A549 (cell line): Measurements from ENCODE around the gene NR2F2.

Source experiments
- CBX2 ChIP-seq: fragments of 200-600 bp; sonication (generic); IDR thresholded peaks from 2 replicates; pipeline ENCODE4 v1.6.1; 2016; ENCODE audit warnings: low read depth, mild to moderate bottlenecking, borderline replicate concordance
- FOSL2 ChIP-seq, 2 experiments: fragments of 450-650 bp in 1 of 2; fragments of >200 bp in 1 of 2; sonication (Bioruptor Twin) in 1 of 2; formaldehyde crosslinking; IDR thresholded peaks; 2 replicates each; pipeline versions ENCODE4 v1.5.0 to v1.6.1; 2016 to 2020; ENCODE audit warnings: mild to moderate bottlenecking in 1 of 2, moderate library complexity in 1 of 2
- HMGXB4 ChIP-seq: fragments of 250-450 bp; sonication (Bioruptor Pico); IDR thresholded peaks from 2 replicates; pipeline ENCODE4 v1.5.0; 2021; ENCODE audit warnings: mild to moderate bottlenecking, moderate library complexity, borderline replicate concordance
- MAX ChIP-seq: IDR thresholded peaks from 2 replicates; pipeline ENCODE4 v1.6.1; 2012
- POLR2A ChIP-seq: IDR thresholded peaks from 2 replicates; pipeline ENCODE4 v1.6.1; 2012; ENCODE audit warnings: mild to moderate bottlenecking, low read length
- REST ChIP-seq: fragments of 200-600 bp; sonication (generic); IDR thresholded peaks from 2 replicates; pipeline ENCODE4 v1.6.1; 2016; ENCODE audit warnings: antibody characterized with exemption, mild to moderate bottlenecking, moderate library complexity
- TF ChIP-seq, protein P1 (sequence below): fragments of >200 bp; sonication (Bioruptor Twin); formaldehyde crosslinking; IDR thresholded peaks from 3 replicates; pipeline ENCODE4 v1.5.1; 2016

DNA sequence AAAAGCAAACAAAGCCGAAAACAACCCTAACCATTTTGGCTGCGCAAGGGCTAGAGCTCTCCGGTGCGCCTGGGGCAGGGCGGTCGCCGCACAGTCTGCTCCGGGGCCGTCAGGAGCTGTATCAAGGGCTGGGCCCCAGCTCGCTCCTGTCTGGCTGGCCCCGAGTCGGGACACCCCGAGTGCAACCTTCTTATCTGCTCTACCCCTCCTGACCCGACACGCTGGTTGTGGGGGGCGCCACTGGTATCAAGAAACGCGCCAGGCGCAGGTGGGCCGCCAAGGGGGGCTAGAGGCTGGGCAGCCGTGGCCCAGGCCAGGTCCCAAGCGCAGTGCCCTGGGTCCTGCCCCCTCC, 36.0 kb downstream of the NR2F2 start:
- TF ChIP-seq HMGXB4 (CRISPR knock-in tag) (no peak), MAX (no peak), FOSL2 (IDR thresholded peaks at IDR 0.05) (no peak), FOSL2 (CRISPR knock-in tag; IDR thresholded peaks at IDR 0.05) (no peak), POLR2A (no peak), REST (no peak), CBX2 (no peak)
- TF ChIP-seq, protein P1, sequence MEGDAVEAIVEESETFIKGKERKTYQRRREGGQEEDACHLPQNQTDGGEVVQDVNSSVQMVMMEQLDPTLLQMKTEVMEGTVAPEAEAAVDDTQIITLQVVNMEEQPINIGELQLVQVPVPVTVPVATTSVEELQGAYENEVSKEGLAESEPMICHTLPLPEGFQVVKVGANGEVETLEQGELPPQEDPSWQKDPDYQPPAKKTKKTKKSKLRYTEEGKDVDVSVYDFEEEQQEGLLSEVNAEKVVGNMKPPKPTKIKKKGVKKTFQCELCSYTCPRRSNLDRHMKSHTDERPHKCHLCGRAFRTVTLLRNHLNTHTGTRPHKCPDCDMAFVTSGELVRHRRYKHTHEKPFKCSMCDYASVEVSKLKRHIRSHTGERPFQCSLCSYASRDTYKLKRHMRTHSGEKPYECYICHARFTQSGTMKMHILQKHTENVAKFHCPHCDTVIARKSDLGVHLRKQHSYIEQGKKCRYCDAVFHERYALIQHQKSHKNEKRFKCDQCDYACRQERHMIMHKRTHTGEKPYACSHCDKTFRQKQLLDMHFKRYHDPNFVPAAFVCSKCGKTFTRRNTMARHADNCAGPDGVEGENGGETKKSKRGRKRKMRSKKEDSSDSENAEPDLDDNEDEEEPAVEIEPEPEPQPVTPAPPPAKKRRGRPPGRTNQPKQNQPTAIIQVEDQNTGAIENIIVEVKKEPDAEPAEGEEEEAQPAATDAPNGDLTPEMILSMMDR, result no peak
